Parathyroid adenoma (tissue), 2 donors: ENCODE measurements around the gene RERE.
A peak's percentile ranks its signal among the peaks of the same experiment; 100 is the strongest.

ENCODE experiments used
- H2AFZ ChIP-seq: fragments of 300-600 bp; sonication (generic); one replicate; pipeline ENCODE4 v1.7.0; 2017; ENCODE audit warnings: antibody characterized with exemption, mild to moderate bottlenecking
- H3K27ac ChIP-seq: fragments of 300-600 bp; sonication (generic); one replicate; pipeline ENCODE4 v1.7.0; 2017
- H3K27me3 ChIP-seq: fragments of 300-600 bp; sonication (generic); one replicate; pipeline ENCODE4 v1.7.0; 2017; ENCODE audit warnings: low read length; ENCODE audit not compliant: control insufficient read depth, insufficient read depth
- H3K36me3 ChIP-seq: fragments of 300-600 bp; sonication (generic); one replicate; pipeline ENCODE4 v1.7.0; 2017; ENCODE audit warnings: low read length; ENCODE audit not compliant: control insufficient read depth, insufficient read depth
- H3K4me1 ChIP-seq: fragments of 300-600 bp; sonication (generic); one replicate; pipeline ENCODE4 v1.7.0; 2017; ENCODE audit warnings: control low read depth
- H3K4me2 ChIP-seq: fragments of 300-600 bp; sonication (generic); one replicate; pipeline ENCODE4 v1.7.0; 2017; ENCODE audit warnings: low read length
- H3K4me3 ChIP-seq: fragments of 300-600 bp; sonication (generic); one replicate; pipeline ENCODE4 v1.7.0; 2017; ENCODE audit warnings: low read depth, low read length
- H3K79me2 ChIP-seq: fragments of 300-600 bp; sonication (generic); one replicate; pipeline ENCODE4 v1.7.0; 2017; ENCODE audit warnings: control low read depth
- H3K9ac ChIP-seq: fragments of 300-600 bp; sonication (generic); one replicate; pipeline ENCODE4 v1.7.0; 2017; ENCODE audit warnings: mild to moderate bottlenecking
- H3K9me3 ChIP-seq: fragments of 300-600 bp; sonication (generic); one replicate; pipeline ENCODE4 v1.7.0; 2017; ENCODE audit warnings: low read length; ENCODE audit not compliant: control insufficient read depth
- TF ChIP-seq, protein P1 (sequence below): fragments of 300-600 bp; sonication (generic); IDR thresholded peaks from one replicate; pipeline ENCODE4 v1.7.0; 2017; ENCODE audit warnings: antibody characterized with exemption, mild to moderate bottlenecking
- donor health status: primary hyperparathyroidism.

Gene RERE

GRCh38 chr1:8767006-8767405, 50.4 kb downstream of the RERE start:
- no peak overlapping the region for H3K4me3 ChIP-seq
- H3K27ac ChIP-seq, result no peak overlapping the region

DNA sequence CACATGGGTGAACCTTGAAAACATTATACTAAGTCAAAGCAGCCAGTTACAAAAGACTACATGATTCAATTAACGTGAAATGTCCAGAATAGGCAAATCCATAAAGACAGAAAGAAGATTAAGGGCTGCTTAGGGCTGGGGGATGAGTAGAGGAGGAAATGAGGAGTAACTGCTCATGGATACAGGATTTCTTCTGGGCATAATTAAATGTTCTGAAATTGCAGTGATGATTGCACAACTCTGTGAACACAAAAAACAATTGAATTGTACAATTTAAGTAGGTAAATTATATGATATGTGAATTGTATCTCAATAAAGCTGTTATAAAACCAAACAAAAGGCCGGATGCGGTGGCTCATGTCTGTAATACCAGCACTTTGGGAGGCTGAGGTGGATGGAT, 52.2 kb downstream of the RERE start:
- no peak overlapping the region for H3K27ac ChIP-seq
- peaks cover 3% of the 10 kb centered on the region for H3K79me2 ChIP-seq
- no peak overlapping the region for H3K4me2 ChIP-seq
- H3K9me3 ChIP-seq, result no peaks in the 10 kb centered on the region
- no peak overlapping the region for H3K9ac ChIP-seq
- no peaks in the 10 kb centered on the region for H3K27me3 ChIP-seq
- no peak overlapping the region for H3K4me3 ChIP-seq
- TF ChIP-seq, protein P1, sequence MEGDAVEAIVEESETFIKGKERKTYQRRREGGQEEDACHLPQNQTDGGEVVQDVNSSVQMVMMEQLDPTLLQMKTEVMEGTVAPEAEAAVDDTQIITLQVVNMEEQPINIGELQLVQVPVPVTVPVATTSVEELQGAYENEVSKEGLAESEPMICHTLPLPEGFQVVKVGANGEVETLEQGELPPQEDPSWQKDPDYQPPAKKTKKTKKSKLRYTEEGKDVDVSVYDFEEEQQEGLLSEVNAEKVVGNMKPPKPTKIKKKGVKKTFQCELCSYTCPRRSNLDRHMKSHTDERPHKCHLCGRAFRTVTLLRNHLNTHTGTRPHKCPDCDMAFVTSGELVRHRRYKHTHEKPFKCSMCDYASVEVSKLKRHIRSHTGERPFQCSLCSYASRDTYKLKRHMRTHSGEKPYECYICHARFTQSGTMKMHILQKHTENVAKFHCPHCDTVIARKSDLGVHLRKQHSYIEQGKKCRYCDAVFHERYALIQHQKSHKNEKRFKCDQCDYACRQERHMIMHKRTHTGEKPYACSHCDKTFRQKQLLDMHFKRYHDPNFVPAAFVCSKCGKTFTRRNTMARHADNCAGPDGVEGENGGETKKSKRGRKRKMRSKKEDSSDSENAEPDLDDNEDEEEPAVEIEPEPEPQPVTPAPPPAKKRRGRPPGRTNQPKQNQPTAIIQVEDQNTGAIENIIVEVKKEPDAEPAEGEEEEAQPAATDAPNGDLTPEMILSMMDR, result no peak
- H3K4me1 ChIP-seq, result no peaks in the 10 kb centered on the region
- no peak overlapping the region for H2AFZ ChIP-seq
- no peaks in the 10 kb centered on the region for H3K36me3 ChIP-seq

More at GRCh38 chr1:8767006-8767405, 50.4 kb downstream of the RERE start:
- Histone ChIP-seq H3K9me3 (no peaks in the 10 kb centered on the region), H3K27me3 (no peaks in the 10 kb centered on the region), H3K4me2 (no peak overlapping the region), H3K36me3 (no peaks in the 10 kb centered on the region), H3K79me2 (peaks cover 1% of the 10 kb centered on the region), H3K9ac (no peak overlapping the region), H3K4me1 (no peaks in the 10 kb centered on the region), H2AFZ (no peak overlapping the region)
- TF ChIP-seq, protein P1, result no peak

DNA sequence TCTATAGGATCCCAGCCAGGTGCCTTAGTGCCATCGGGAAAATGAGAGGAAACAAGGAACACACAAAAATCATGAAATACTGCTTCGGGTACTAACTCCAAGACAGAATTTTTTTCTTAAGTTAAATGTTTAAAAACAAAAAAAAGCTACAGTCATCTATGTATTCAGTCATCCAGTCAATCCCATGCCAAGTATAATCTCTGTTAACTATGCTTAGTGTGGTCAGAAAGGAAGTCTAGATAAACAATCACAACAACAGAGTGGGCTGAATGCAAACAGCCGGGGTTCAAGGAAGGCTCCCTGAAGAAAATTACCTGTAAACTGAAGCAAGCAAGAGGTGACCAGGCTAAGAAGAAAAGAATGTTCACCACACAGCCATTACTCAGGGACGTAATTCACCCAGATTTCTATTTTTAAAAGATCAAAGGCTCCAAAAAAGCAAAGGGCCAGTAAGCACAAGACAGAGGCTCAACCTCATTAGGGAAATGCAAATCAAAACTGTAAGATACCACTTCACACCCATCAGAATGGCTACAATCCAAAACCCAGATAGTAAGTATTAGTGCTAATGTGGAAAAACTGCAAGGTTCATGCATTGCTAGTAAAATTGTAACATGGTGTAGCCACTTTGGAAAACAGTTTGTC, 53.0 kb downstream of the RERE start:
- H3K36me3 ChIP-seq, result no peaks in the 10 kb centered on the region
- H3K27me3 ChIP-seq, result no peaks in the 10 kb centered on the region
- no peak overlapping the region for H3K27ac ChIP-seq

DNA sequence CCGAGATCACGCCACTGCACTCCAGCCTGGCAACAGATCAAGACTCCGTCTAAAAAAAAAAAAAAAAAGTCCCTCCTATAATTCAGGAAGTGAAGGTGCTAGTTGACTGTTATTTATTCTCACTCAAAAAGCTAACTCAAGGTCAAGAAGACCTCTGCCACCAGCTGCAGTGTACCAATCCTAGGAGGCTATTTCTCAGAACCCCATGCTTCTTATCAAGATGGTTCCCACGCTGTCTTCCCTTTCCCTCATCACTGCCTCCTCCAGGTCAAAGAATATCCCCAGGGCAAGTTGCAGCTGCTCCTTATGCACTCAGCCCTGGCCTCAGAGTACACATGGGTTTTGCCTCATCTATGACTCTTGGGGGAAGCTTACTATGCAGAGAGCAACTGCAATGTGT, 53.6 kb downstream of the RERE start:
- H3K9ac ChIP-seq, result no peak overlapping the region
- H3K27ac ChIP-seq, result no peak overlapping the region
- TF ChIP-seq, protein P1, result no peak
- H3K4me1 ChIP-seq, result no peaks in the 10 kb centered on the region
- no peaks in the 10 kb centered on the region for H3K9me3 ChIP-seq
- peak overlapping the region; percentile 61 for H3K4me2 ChIP-seq
- no peak overlapping the region for H2AFZ ChIP-seq
- H3K79me2 ChIP-seq, result peaks cover 3% of the 10 kb centered on the region
- H3K27me3 ChIP-seq, result no peaks in the 10 kb centered on the region
- no peaks in the 10 kb centered on the region for H3K36me3 ChIP-seq
- H3K4me3 ChIP-seq, result no peak overlapping the region

More for the DNA sequence above, 53.0 kb downstream of the RERE start:
- H3K9ac ChIP-seq, result no peak overlapping the region
- no peaks in the 10 kb centered on the region for H3K4me1 ChIP-seq
- peaks cover 3% of the 10 kb centered on the region for H3K79me2 ChIP-seq
- no peak overlapping the region for H3K4me3 ChIP-seq
- TF ChIP-seq, protein P1, result no peak
- peak overlapping the region; percentile 61 for H3K4me2 ChIP-seq
- H2AFZ ChIP-seq, result no peak overlapping the region
- no peaks in the 10 kb centered on the region for H3K9me3 ChIP-seq

DNA sequence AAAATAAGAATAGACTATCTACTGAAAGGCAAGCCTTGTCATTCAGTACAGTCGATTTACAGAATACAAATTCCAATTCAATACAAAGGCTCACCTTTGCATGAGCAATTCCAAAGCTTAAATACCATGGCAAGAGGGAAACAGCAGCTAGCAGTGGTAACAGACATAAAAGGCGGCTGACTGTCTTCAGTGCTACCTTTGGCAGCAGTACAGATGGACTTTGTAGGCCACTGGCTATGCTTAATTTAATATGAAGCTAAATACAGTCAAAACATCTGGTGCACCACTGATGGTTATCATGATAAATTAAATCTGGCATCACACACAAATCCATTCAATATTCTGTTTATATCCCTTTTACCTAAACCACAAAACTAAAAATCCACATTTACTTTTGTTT, 62.4 kb downstream of the RERE start:
- H3K9ac ChIP-seq, result no peak overlapping the region
- peak overlapping the region; percentile 24 for H3K4me2 ChIP-seq
- TF ChIP-seq, protein P1, result no peak
- no peak overlapping the region for H2AFZ ChIP-seq
- peaks cover 7% of the 10 kb centered on the region for H3K4me1 ChIP-seq
- no peaks in the 10 kb centered on the region for H3K27me3 ChIP-seq
- no peak overlapping the region for H3K27ac ChIP-seq
- no peak overlapping the region for H3K4me3 ChIP-seq
- no peaks in the 10 kb centered on the region for H3K79me2 ChIP-seq
- no peaks in the 10 kb centered on the region for H3K9me3 ChIP-seq
- no peaks in the 10 kb centered on the region for H3K36me3 ChIP-seq
